Chondrocyte (in vitro differentiated cells): Measurements from ENCODE around the gene TPST2. TPM values are rescaled to one million over a fixed set of nuclear protein-coding genes. Genes with fewer than 3 reads are reported as not detected.

ENCODE experiments used
- DNase-seq: peaks from one replicate; pipeline ENCODE4 v3.0.0; 2021; ENCODE audit warnings: mixed read lengths, low spot score
- H3K27ac Mint-ChIP-seq: one replicate; pipeline ENCODE4 v1.8.0; 2021; ENCODE audit warnings: mild to moderate bottlenecking, moderate library complexity, mixed read lengths; ENCODE audit not compliant: unreplicated experiment
- H3K27me3 Mint-ChIP-seq: 2 replicates; pipeline ENCODE4 v1.8.0; 2021; ENCODE audit warnings: low read depth, mixed read lengths
- H3K36me3 Mint-ChIP-seq: 2 replicates; pipeline ENCODE4 v1.8.0; 2021; ENCODE audit warnings: low read depth, mixed read lengths
- H3K4me1 Mint-ChIP-seq: 2 replicates; pipeline ENCODE4 v1.8.0; 2021; ENCODE audit warnings: low read depth, mild to moderate bottlenecking, mixed read lengths
- H3K4me3 Mint-ChIP-seq: one replicate; pipeline ENCODE4 v1.8.0; 2021; ENCODE audit warnings: mild to moderate bottlenecking, moderate library complexity, mixed read lengths; ENCODE audit not compliant: unreplicated experiment
- H3K9me3 Mint-ChIP-seq: 2 replicates; pipeline ENCODE4 v1.8.0; 2021; ENCODE audit warnings: low read depth, mixed read lengths
- total RNA-seq: library from RNA; stranded (reverse); gene quantifications from 3 replicates; pipeline ENCODE4 v1.2.1, GENCODE V29; 2021
- TF ChIP-seq, protein P1 (sequence below): fragments of 200-600 bp; sonication (generic); IDR thresholded peaks from 2 replicates; pipeline ENCODE4 v1.5.0; 2021; ENCODE audit warnings: antibody characterized with exemption, mild to moderate bottlenecking, moderate library complexity

Gene TPST2
- total RNA-seq, 1 donor from 2014 or later: 75.8 TPM

DNA sequence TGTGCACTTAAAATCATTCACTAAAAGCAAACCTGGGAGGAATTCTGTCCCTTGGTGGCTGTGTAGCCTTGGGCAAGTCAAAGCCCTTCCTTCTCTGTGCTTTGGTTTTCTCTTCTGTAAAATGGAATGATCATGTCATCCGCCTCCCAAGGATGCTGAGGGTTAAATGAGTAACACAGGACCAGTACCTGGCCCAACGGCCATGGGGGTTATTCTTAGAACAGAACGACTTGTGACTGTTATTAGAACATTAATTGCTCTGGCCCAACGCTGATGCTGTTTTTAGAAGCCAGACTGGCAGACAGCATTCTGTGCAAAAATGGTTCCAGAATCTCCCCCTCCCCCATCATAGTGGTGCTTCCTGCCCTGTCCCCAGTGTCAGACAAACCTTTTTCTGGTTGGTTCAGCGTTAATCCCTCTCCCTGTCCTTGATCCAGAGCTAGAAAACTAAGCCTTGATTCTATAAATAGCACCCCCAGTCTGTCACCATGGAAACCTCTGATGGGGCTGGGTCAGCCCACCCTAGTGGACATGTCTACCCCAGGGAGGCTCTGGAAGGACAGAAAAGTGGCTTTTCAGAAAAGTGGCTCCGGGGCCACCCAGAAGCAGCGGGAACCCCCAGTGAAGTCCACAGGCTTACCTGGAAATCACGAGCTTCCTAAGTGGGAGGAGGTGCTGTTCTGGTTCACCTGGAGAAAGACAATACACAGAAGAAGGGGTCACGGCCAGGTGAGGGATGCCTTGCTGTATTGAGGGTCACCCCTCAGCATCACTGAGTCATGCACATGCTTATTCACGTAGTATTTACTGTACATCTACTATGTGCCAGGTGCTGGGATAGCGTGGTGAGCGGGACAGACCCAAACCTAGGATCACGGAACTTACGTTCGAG lies 62.1 kb downstream of the TPST2 start:
- H3K4me1 Mint-ChIP-seq: peaks cover 4% of the 10 kb centered on the region
- no peaks in the 10 kb centered on the region for H3K9me3 Mint-ChIP-seq
- H3K36me3 Mint-ChIP-seq: peaks cover 42% of the 10 kb centered on the region
- DNase-seq: no peak
- TF ChIP-seq, protein P1, sequence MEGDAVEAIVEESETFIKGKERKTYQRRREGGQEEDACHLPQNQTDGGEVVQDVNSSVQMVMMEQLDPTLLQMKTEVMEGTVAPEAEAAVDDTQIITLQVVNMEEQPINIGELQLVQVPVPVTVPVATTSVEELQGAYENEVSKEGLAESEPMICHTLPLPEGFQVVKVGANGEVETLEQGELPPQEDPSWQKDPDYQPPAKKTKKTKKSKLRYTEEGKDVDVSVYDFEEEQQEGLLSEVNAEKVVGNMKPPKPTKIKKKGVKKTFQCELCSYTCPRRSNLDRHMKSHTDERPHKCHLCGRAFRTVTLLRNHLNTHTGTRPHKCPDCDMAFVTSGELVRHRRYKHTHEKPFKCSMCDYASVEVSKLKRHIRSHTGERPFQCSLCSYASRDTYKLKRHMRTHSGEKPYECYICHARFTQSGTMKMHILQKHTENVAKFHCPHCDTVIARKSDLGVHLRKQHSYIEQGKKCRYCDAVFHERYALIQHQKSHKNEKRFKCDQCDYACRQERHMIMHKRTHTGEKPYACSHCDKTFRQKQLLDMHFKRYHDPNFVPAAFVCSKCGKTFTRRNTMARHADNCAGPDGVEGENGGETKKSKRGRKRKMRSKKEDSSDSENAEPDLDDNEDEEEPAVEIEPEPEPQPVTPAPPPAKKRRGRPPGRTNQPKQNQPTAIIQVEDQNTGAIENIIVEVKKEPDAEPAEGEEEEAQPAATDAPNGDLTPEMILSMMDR: no peak
- no peaks in the 10 kb centered on the region for H3K27me3 Mint-ChIP-seq
- no peak overlapping the region for H3K27ac Mint-ChIP-seq
- no peak overlapping the region for H3K4me3 Mint-ChIP-seq

DNA sequence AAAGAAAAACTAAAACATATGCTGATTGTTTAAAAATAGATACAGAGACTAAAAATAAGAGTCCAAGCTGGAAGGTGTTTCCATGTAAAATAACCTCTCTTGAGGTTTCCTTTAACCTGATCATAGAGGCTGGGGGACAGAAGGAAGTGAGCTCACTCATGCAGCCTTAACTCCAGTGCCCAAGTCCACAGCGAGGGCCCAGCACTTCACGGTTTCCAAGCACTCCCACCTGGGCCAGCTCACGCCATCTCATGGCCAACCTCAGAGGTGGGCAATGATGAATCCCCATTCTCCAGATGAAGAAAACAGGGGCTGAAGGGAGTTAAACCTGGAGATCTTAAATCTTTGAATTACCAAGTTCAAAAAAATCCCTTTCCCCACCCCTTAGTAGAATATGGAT lies 62.8 kb downstream of the TPST2 start:
- DNase-seq: no peak
- TF ChIP-seq, protein P1: no peak
- Mint-ChIP-seq H3K9me3 (no peaks in the 10 kb centered on the region), H3K27ac (no peak overlapping the region), H3K27me3 (no peaks in the 10 kb centered on the region), H3K36me3 (peaks cover 43% of the 10 kb centered on the region), H3K4me3 (no peak overlapping the region), H3K4me1 (peaks cover 4% of the 10 kb centered on the region)

DNA sequence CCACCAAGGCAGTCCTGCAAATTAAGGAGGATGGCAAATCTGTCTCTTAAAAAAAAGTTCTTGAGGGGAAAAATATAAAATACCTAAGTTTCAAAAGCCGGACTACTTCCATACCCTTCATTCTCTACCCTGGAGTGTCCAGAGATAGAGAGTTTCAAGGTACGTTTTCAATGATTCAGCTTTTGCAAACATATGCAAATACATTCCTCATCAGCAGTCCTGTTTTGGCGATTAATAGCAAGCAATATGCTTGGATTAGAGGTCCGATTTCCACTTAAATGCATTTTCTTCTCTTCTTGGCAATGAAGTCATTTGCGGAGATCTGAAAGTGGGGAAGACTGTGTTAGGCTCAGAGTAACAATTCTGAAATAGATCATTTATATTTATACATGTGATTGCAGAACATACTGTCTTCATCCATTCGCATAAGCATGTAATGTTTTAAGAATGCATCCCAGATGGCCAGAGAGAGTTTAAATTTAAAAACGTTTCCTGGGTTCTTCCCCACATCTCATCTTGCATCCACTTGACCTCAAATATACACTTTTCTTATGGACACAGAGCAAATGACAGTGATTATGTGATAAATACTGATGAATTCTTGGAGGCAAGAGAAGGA lies 63.9 kb downstream of the TPST2 start:
- Mint-ChIP-seq H3K27me3 (no peaks in the 10 kb centered on the region), H3K9me3 (no peaks in the 10 kb centered on the region), H3K4me3 (no peak overlapping the region), H3K27ac (no peak overlapping the region), H3K36me3 (peaks cover 34% of the 10 kb centered on the region), H3K4me1 (peaks cover 4% of the 10 kb centered on the region)
- no peak for DNase-seq
- TF ChIP-seq, protein P1: no peak

DNA sequence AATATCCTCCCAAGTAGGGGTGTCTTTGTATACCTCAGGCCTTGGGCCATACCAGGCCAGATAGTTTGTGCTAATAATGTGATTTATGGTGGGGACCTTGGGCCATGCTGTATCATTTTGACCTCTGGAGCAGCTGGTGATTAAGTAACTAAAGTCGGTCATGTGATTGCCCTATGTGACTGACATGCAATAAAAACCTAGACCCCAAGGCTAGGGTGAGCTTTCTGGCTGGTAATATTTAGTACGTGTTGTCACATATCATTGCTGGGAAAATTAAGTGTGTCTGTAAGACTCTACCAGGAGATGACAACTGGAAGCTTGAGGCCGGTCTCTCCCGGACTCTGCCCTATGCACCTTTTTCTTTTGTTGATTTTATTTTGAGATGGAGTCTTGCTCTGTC lies 65.1 kb downstream of the TPST2 start:
- TF ChIP-seq, protein P1: no peak
- H3K9me3 Mint-ChIP-seq: no peaks in the 10 kb centered on the region
- peaks cover 4% of the 10 kb centered on the region for H3K4me1 Mint-ChIP-seq
- peaks cover 32% of the 10 kb centered on the region for H3K36me3 Mint-ChIP-seq
- H3K27ac Mint-ChIP-seq: no peak overlapping the region
- H3K27me3 Mint-ChIP-seq: no peaks in the 10 kb centered on the region
- no peak overlapping the region for H3K4me3 Mint-ChIP-seq
- no peak for DNase-seq

DNA sequence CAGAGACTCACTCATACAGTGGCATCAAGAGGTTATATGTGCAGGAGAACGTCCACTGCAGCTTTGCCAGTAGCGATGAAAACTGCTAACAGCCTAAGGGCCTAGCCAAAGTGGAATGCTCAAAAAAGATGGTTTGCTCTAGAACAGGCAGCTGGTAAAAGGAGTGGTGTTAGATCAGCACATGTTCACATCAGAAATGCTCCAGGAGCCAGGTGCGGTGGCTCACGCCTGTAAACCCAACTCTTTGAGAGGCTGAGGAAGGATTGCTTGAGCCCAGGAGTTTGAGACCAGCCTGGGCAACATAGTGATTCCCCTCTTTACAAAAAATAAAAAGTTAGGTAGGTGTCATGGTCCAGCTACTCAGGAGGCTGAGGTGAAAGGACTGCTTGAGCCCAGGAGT lies 67.3 kb downstream of the TPST2 start:
- Mint-ChIP-seq H3K27ac (no peak overlapping the region), H3K9me3 (no peaks in the 10 kb centered on the region), H3K4me1 (peaks cover 1% of the 10 kb centered on the region), H3K4me3 (no peak overlapping the region), H3K27me3 (no peaks in the 10 kb centered on the region), H3K36me3 (peaks cover 22% of the 10 kb centered on the region)
- DNase-seq: no peak
- TF ChIP-seq, protein P1: no peak
